HEK293 (cell line): ENCODE measurements around the gene ORAI2.

ENCODE experiments used
- BCL11A ChIP-seq: fragments of 450-650 bp; formaldehyde crosslinking; IDR thresholded peaks from 2 replicates; pipeline ENCODE4 v1.5.1; 2016; ENCODE audit warnings: low read depth, missing biosample characterization, missing genetic modification characterization
- IKZF3 ChIP-seq: fragments of 450-650 bp; IDR thresholded peaks from 2 replicates; pipeline ENCODE4 v1.5.0; 2018; ENCODE audit warnings: missing biosample characterization, mild to moderate bottlenecking, missing genetic modification characterization, moderate library complexity
- KLF1 ChIP-seq: fragments of 450-650 bp; formaldehyde crosslinking; IDR thresholded peaks from 2 replicates; pipeline ENCODE4 v1.5.1; 2016; ENCODE audit warnings: missing biosample characterization, missing genetic modification characterization
- KLF8 ChIP-seq: fragments of 450-650 bp; formaldehyde crosslinking; IDR thresholded peaks from 2 replicates; pipeline ENCODE4 v1.5.1; 2016; ENCODE audit warnings: missing biosample characterization, missing genetic modification characterization
- KLF9 ChIP-seq: fragments of 450-650 bp; formaldehyde crosslinking; IDR thresholded peaks from 2 replicates; pipeline ENCODE4 v1.5.1; 2016; ENCODE audit warnings: missing biosample characterization, missing genetic modification characterization, low read depth
- OSR2 ChIP-seq: fragments of 450-650 bp; formaldehyde crosslinking; IDR thresholded peaks from 2 replicates; pipeline ENCODE4 v1.5.1; 2016; ENCODE audit warnings: missing biosample characterization, missing genetic modification characterization
- TRIM28 ChIP-seq: IDR thresholded peaks from 2 replicates; pipeline ENCODE4 v1.6.1; 2011; ENCODE audit warnings: low read length, control low read depth, borderline replicate concordance
- ZBTB7A ChIP-seq: fragments of 450-650 bp; formaldehyde crosslinking; IDR thresholded peaks from 2 replicates; pipeline ENCODE4 v1.5.1; 2016; ENCODE audit warnings: low read depth, missing biosample characterization, missing genetic modification characterization
- ZIC2 ChIP-seq: fragments of 450-650 bp; formaldehyde crosslinking; IDR thresholded peaks from 2 replicates; pipeline ENCODE4 v1.5.1; 2016; ENCODE audit warnings: missing biosample characterization, missing genetic modification characterization
- ZNF114 ChIP-seq: fragments of 450-650 bp; formaldehyde crosslinking; IDR thresholded peaks from 2 replicates; pipeline ENCODE4 v1.5.0; 2017; ENCODE audit warnings: missing biosample characterization, missing genetic modification characterization
- ZNF16 ChIP-seq: fragments of 450-650 bp; formaldehyde crosslinking; IDR thresholded peaks from 2 replicates; pipeline ENCODE4 v1.5.1; 2016; ENCODE audit warnings: low read depth, missing biosample characterization, missing genetic modification characterization
- ZNF24 ChIP-seq: fragments of 450-650 bp; formaldehyde crosslinking; IDR thresholded peaks from 2 replicates; pipeline ENCODE4 v1.5.1; 2016; ENCODE audit warnings: missing biosample characterization, missing genetic modification characterization
- ZNF248 ChIP-seq: fragments of 450-650 bp; formaldehyde crosslinking; IDR thresholded peaks from 2 replicates; pipeline ENCODE4 v1.5.1; 2017; ENCODE audit warnings: missing biosample characterization, missing genetic modification characterization
- ZNF324 ChIP-seq: fragments of 450-650 bp; formaldehyde crosslinking; IDR thresholded peaks from 2 replicates; pipeline ENCODE4 v1.5.1; 2016; ENCODE audit warnings: missing biosample characterization, missing genetic modification characterization
- ZNF335 ChIP-seq: fragments of 450-650 bp; formaldehyde crosslinking; conservative IDR thresholded peaks from 2 replicates; pipeline ENCODE4 v1.5.1; 2016; ENCODE audit warnings: missing biosample characterization, missing genetic modification characterization
- ZNF341 ChIP-seq: fragments of 450-650 bp; formaldehyde crosslinking; IDR thresholded peaks from 2 replicates; pipeline ENCODE4; 2016; ENCODE audit warnings: low read depth, missing biosample characterization, missing genetic modification characterization
- ZNF785 ChIP-seq: fragments of 450-650 bp; formaldehyde crosslinking; IDR thresholded peaks from 2 replicates; pipeline ENCODE4 v1.5.1; 2016; ENCODE audit warnings: missing biosample characterization, missing genetic modification characterization
- TF ChIP-seq, protein P1 (sequence below): fragments of 450-650 bp; formaldehyde crosslinking; IDR thresholded peaks from 2 replicates; pipeline ENCODE4 v1.5.1; 2016; ENCODE audit warnings: missing biosample characterization, missing genetic modification characterization
- TF ChIP-seq, protein P2 (sequence below): fragments of 450-650 bp; formaldehyde crosslinking; IDR thresholded peaks from 2 replicates; pipeline ENCODE4 v1.5.1; 2016; ENCODE audit warnings: missing biosample characterization, missing genetic modification characterization
- TF ChIP-seq, protein P3 (sequence below): fragments of 450-650 bp; formaldehyde crosslinking; IDR thresholded peaks from 2 replicates; pipeline ENCODE4 v1.5.1; 2016; ENCODE audit warnings: missing biosample characterization, missing genetic modification characterization
- TF ChIP-seq, protein P4 (sequence below): fragments of 450-650 bp; formaldehyde crosslinking; IDR thresholded peaks from 2 replicates; pipeline ENCODE4 v1.5.1; 2017; ENCODE audit warnings: missing biosample characterization, missing genetic modification characterization
- TF ChIP-seq, protein P5 (sequence below): fragments of 450-650 bp; formaldehyde crosslinking; IDR thresholded peaks from 2 replicates; pipeline ENCODE4 v1.5.1; 2016; ENCODE audit warnings: missing biosample characterization, missing genetic modification characterization
- TF ChIP-seq, protein P6 (sequence below): fragments of 450-650 bp; formaldehyde crosslinking; IDR thresholded peaks from 2 replicates; pipeline ENCODE4 v1.5.1; 2016; ENCODE audit warnings: missing biosample characterization, missing genetic modification characterization, borderline replicate concordance

ORAI2 gene

DNA sequence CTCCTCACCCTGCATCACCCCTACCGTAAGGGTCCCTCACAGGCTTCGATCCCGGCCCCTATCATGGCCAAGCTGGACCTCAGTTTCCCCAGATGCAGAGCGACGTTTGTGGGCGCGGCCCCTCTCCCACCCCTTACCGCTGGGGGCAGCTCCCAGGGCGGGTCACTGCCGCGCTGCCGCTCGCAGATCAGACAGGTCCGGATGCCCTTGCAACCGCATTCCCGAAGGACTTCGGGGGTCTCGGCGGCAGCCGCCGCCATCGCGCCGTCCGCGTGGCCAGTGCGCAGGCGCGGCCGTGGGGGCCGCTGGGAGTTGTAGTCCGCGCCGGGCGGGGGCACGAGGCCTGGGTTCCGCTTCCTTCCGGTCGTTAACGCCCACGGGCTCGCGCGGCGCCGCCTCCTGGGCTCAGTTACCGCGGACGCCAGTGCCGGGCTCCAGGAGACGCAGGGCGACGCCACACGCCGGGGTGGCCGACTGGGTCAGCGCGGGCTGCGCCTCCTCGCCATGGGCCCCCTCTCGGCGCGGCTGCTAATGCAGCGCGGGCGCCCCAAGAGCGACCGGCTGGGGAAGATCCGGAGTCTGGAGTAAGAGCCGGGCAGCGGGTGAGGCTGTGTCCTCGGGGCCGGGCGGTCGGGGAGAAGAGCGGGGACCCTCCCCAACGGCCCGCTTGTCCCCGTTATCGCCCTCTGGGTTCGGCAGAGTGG lies 31.4 kb downstream of the ORAI2 start, which contains the start of the genes ALKBH4 and LRWD1 (continued):
- TF ChIP-seq, protein P1, sequence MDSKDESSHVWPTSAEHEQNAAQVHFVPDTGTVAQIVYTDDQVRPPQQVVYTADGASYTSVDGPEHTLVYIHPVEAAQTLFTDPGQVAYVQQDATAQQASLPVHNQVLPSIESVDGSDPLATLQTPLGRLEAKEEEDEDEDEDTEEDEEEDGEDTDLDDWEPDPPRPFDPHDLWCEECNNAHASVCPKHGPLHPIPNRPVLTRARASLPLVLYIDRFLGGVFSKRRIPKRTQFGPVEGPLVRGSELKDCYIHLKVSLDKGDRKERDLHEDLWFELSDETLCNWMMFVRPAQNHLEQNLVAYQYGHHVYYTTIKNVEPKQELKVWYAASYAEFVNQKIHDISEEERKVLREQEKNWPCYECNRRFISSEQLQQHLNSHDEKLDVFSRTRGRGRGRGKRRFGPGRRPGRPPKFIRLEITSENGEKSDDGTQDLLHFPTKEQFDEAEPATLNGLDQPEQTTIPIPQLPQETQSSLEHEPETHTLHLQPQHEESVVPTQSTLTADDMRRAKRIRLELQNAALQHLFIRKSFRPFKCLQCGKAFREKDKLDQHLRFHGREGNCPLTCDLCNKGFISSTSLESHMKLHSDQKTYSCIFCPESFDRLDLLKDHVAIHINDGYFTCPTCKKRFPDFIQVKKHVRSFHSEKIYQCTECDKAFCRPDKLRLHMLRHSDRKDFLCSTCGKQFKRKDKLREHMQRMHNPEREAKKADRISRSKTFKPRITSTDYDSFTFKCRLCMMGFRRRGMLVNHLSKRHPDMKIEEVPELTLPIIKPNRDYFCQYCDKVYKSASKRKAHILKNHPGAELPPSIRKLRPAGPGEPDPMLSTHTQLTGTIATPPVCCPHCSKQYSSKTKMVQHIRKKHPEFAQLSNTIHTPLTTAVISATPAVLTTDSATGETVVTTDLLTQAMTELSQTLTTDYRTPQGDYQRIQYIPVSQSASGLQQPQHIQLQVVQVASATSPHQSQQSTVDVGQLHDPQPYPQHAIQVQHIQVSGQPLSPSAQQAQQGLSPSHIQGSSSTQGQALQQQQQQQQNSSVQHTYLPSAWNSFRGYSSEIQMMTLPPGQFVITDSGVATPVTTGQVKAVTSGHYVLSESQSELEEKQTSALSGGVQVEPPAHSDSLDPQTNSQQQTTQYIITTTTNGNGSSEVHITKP, result peak; percentile 67
- TF ChIP-seq, protein P2, sequence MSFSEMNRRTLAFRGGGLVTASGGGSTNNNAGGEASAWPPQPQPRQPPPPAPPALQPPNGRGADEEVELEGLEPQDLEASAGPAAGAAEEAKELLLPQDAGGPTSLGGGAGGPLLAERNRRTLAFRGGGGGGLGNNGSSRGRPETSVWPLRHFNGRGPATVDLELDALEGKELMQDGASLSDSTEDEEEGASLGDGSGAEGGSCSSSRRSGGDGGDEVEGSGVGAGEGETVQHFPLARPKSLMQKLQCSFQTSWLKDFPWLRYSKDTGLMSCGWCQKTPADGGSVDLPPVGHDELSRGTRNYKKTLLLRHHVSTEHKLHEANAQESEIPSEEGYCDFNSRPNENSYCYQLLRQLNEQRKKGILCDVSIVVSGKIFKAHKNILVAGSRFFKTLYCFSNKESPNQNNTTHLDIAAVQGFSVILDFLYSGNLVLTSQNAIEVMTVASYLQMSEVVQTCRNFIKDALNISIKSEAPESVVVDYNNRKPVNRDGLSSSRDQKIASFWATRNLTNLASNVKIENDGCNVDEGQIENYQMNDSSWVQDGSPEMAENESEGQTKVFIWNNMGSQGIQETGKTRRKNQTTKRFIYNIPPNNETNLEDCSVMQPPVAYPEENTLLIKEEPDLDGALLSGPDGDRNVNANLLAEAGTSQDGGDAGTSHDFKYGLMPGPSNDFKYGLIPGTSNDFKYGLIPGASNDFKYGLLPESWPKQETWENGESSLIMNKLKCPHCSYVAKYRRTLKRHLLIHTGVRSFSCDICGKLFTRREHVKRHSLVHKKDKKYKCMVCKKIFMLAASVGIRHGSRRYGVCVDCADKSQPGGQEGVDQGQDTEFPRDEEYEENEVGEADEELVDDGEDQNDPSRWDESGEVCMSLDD, result peak; percentile 17; the same call in 1 of the 2 replicates
- TF ChIP-seq, protein P3, sequence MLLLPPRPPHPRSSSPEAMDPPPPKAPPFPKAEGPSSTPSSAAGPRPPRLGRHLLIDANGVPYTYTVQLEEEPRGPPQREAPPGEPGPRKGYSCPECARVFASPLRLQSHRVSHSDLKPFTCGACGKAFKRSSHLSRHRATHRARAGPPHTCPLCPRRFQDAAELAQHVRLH (tag by site-specific recombination), result peak; percentile 48; the same call in 1 of the 2 replicates
- TF ChIP-seq, protein P4, sequence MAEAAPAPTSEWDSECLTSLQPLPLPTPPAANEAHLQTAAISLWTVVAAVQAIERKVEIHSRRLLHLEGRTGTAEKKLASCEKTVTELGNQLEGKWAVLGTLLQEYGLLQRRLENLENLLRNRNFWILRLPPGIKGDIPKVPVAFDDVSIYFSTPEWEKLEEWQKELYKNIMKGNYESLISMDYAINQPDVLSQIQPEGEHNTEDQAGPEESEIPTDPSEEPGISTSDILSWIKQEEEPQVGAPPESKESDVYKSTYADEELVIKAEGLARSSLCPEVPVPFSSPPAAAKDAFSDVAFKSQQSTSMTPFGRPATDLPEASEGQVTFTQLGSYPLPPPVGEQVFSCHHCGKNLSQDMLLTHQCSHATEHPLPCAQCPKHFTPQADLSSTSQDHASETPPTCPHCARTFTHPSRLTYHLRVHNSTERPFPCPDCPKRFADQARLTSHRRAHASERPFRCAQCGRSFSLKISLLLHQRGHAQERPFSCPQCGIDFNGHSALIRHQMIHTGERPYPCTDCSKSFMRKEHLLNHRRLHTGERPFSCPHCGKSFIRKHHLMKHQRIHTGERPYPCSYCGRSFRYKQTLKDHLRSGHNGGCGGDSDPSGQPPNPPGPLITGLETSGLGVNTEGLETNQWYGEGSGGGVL (tag by site-specific recombination), result peak; percentile 34; the same call in 1 of the 2 replicates
- TF ChIP-seq KLF9 (tag by site-specific recombination) (peak; percentile 61; the same call in 1 of the 2 replicates), KLF1 (tag by site-specific recombination) (peak; percentile 39; the same call in 1 of the 2 replicates), ZNF324 (tag by site-specific recombination) (no peak), ZNF248 (tag by site-specific recombination) (no peak), ZNF16 (tag by site-specific recombination) (no peak), BCL11A (tag by site-specific recombination) (no peak), ZNF785 (tag by site-specific recombination) (peak; percentile 87), ZIC2 (peak; percentile 58), ZBTB7A (tag by site-specific recombination) (peak; percentile 84; the same call in 1 of the 2 replicates), ZNF335 (tag by site-specific recombination) (peak; percentile 90), TRIM28 (no peak), ZNF24 (tag by site-specific recombination) (no peak), OSR2 (tag by site-specific recombination) (no peak), ZNF341 (peak; percentile 88), IKZF3 (tag by site-specific recombination) (0 out of 2 replicates have a peak, but pooled peaks have one; percentile 8), ZNF114 (tag by site-specific recombination) (no peak), KLF8 (tag by site-specific recombination) (0 out of 2 replicates have a peak, but pooled peaks have one; percentile 43)
- TF ChIP-seq, protein P5, sequence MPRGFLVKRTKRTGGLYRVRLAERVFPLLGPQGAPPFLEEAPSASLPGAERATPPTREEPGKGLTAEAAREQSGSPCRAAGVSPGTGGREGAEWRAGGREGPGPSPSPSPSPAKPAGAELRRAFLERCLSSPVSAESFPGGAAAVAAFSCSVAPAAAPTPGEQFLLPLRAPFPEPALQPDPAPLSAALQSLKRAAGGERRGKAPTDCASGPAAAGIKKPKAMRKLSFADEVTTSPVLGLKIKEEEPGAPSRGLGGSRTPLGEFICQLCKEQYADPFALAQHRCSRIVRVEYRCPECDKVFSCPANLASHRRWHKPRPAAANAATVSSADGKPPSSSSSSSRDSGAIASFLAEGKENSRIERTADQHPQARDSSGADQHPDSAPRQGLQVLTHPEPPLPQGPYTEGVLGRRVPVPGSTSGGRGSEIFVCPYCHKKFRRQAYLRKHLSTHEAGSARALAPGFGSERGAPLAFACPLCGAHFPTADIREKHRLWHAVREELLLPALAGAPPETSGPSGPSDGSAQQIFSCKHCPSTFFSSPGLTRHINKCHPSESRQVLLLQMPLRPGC, result no peak
- TF ChIP-seq, protein P6, sequence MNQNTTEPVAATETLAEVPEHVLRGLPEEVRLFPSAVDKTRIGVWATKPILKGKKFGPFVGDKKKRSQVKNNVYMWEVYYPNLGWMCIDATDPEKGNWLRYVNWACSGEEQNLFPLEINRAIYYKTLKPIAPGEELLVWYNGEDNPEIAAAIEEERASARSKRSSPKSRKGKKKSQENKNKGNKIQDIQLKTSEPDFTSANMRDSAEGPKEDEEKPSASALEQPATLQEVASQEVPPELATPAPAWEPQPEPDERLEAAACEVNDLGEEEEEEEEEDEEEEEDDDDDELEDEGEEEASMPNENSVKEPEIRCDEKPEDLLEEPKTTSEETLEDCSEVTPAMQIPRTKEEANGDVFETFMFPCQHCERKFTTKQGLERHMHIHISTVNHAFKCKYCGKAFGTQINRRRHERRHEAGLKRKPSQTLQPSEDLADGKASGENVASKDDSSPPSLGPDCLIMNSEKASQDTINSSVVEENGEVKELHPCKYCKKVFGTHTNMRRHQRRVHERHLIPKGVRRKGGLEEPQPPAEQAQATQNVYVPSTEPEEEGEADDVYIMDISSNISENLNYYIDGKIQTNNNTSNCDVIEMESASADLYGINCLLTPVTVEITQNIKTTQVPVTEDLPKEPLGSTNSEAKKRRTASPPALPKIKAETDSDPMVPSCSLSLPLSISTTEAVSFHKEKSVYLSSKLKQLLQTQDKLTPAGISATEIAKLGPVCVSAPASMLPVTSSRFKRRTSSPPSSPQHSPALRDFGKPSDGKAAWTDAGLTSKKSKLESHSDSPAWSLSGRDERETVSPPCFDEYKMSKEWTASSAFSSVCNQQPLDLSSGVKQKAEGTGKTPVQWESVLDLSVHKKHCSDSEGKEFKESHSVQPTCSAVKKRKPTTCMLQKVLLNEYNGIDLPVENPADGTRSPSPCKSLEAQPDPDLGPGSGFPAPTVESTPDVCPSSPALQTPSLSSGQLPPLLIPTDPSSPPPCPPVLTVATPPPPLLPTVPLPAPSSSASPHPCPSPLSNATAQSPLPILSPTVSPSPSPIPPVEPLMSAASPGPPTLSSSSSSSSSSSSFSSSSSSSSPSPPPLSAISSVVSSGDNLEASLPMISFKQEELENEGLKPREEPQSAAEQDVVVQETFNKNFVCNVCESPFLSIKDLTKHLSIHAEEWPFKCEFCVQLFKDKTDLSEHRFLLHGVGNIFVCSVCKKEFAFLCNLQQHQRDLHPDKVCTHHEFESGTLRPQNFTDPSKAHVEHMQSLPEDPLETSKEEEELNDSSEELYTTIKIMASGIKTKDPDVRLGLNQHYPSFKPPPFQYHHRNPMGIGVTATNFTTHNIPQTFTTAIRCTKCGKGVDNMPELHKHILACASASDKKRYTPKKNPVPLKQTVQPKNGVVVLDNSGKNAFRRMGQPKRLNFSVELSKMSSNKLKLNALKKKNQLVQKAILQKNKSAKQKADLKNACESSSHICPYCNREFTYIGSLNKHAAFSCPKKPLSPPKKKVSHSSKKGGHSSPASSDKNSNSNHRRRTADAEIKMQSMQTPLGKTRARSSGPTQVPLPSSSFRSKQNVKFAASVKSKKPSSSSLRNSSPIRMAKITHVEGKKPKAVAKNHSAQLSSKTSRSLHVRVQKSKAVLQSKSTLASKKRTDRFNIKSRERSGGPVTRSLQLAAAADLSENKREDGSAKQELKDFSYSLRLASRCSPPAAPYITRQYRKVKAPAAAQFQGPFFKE, result peak; percentile 80; the same call in 1 of the 2 replicates
